Stimulated activated CD4-positive, alpha-beta T cell treated with anti-CD3 and anti-CD28 coated beads, TNF-alpha, amount 100 ng/mL, for 24 hours (primary cell): Measurements from ENCODE around the gene SLC6A11.

ENCODE experiments used
- DNase-seq, 3 experiments: peaks; one replicate each; pipeline ENCODE4 v3.0.0-alpha.2; 2020; ENCODE audit warnings: low read depth in 3 of 3

The SLC6A11 gene

GRCh38 chr3:10977892-10978510, 162.0 kb downstream of the SLC6A11 start:
- no peak for DNase-seq

- no peak for DNase-seq
These were observed 162.9 kb downstream of the SLC6A11 start for GRCh38 chr3:10978956-10979355.

DNA sequence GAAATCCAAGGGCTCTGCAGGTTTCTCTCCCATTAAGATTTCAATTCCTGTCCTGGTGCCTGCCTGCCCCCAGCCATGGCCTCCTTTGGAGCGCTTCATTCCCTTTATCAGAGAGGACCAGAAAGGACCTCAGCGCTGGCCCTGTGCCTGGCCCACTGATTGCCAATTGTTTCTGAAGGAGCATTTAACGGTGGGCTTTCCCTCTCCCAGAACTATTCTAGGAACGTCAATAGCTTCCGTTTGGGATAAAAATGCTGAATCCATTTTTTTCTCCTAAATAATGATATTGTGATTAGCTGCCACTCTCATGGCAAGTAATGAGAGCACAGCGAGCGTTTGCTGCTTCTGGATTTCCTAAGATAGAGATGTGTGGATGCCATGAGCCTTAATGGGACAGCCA, 164.3 kb downstream of the SLC6A11 start:
- no peak for DNase-seq

- no peak for DNase-seq
These were observed 165.0 kb downstream of the SLC6A11 start for GRCh38 chr3:10981031-10981430.

GRCh38 chr3:10981961-10982360, 165.9 kb downstream of the SLC6A11 start:
- DNase-seq: no peak

GRCh38 chr3:10982782-10983181, 166.8 kb downstream of the SLC6A11 start:
- DNase-seq: no peak

DNA sequence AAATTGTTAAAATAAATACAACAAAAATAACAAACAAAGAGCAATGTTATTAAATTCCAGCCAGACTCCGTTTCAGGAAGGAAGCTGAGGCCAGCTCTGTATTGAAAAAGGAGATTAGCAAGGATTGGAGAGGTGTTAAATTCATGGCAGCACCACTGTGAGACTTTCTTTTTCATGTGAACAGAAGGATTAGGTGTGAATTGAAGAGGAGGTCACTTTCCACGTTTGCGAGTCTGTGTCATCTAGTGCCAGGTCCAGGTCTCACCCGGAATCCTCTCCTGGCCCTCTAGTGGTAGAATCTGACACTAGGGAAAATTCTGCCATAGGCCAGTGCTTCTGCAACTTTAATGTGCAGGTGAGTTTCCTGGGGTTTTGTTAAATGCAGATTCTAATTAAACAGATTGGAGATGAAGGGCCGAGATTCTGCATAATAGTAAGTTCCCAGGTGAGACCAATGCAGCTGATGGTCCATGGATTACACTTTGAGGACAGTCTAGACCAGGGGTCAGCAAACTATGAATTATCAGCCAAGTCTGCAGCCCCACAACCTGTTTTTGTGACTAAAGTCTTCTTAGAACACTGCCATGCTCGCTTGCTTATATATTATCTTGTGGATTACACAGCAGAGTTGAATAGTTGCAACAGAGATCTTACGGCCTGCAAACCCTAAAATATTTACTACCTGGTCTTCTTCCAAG, 167.3 kb downstream of the SLC6A11 start:
- DNase-seq: no peak

GRCh38 chr3:10984371-10984896, 168.4 kb downstream of the SLC6A11 start:
- no peak for DNase-seq

- DNase-seq: no peak
These were observed 169.2 kb downstream of the SLC6A11 start for GRCh38 chr3:10985181-10985580.

DNA sequence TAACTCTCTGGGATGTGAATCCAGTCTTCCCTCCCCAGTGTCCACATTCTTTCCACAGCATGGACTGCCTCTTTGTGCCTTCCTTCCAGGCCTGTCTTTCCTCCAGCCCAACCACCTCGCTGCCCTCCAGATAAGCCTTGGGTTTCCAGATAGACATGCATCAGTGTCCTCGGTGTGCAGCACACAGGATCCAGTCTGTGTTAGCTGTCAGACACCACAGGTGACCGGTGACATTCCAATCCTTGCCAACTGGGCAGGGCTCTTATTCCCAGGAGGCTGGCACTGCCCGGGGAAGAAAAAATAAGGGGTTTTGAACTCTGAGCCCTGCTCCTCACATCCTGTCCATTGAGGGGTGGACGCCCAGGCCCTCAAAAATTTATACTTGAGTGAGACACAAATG, 170.6 kb downstream of the SLC6A11 start:
- DNase-seq: no peak

DNA sequence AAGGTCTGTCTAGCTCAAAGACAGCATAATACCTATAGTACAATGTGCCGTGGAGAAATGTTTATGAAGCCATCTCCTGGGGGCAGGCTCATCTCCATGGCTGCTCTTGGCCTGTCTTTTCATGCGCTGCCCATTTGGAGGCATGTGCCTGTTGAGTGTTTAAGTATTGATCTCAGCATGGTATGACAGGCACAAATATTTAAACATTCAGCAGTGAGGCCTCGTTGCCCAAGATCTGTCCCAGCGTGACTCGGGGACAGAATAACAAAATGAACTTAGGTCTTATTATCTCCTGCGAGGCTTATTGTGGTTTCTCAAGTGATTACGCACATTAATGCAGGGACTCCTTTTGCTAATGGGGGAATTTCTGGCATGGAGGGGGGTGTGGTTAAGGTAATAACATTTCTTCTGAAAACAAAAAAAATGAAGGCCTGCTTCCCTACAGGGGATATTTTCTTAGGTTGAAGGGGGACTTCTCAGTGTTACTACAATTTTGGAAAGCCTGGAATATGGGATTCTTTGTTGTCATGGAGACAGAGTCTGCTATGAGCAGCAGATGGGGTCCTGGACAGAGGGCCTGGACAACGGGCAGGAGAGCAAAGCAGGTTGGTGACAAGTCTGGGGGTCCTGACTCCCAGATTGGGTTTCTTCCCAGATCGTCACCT, 172.1 kb downstream of the SLC6A11 start:
- no peak for DNase-seq

DNA sequence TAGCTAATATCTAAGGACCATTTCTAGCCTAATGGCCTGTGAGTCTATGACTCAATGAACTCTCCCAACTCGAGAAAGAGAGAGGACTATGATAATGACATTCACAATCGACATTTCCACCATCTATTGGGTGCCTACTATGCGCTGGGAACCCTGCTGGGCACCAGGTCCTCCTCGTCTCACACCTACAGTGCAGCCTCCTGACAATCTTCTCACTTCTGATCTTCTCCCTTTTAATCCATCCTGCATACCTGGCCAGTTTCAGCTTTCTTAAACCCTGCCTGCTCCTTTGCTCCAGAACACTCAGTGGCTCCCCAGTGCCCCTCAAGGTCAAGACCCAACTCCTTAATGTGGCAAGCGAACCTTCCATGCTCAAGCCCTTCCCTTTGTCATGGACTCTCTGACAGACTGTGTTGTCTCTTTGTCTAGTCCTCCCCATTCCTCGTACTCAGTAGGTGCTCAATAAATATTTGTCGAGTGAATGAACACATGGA, 173.0 kb downstream of the SLC6A11 start:
- no peak for DNase-seq
